NCI-H2171 treated with DMSO at 0.1 percent for 48 hours (cell line): Measurements from ENCODE around the gene TBX4.

Experiments used
- DNase-seq: peaks from one replicate; lab custom pipeline; 2025; lab: John Stamatoyannopoulos, UW

TBX4 gene

GRCh38 chr17:61454381-61455323, 2.4 kb downstream of the TBX4 start:
- no peak for DNase-seq

DNA sequence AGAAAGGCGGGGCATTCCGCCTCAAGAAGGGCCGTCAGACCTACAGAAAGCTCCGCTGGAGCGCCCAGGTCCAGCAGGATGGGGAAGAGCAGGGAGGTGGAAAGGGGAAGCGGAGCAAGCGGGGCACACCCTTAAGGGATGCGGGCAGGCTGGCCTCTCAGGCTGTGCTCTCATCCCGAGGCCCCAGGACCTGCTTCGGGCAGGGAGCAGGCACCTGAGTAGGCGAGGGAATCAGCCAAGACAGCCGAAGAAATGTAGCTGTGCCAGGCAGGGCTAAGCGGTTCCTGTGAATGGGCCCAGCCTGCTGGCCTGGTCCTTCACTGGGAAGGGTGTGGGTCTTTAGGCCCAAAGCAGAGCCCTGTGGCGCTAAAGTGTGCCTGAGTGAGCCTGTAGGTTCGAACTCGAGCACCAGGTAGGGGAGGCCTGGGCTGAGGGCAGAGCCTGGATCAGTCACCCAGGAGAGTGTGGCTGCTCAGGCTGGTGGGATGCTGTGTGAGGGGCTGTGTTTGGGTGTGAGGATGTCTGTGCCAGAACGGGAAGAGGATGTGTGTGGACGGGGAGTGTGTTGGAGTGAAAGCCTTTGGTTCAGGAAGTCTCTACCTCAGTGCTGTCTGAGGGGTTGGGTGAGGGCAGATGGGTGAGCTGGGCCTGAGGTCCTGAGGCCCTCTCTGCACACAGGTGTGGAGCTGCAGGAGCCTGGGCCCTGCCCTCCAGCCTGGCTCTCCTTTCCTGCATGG, 3.3 kb downstream of the TBX4 start:
- no peak for DNase-seq

GRCh38 chr17:61456061-61456681, 3.9 kb downstream of the TBX4 start:
- DNase-seq: no peak

- DNase-seq: no peak
These were observed 4.5 kb downstream of the TBX4 start for GRCh38 chr17:61456688-61457225.

DNA sequence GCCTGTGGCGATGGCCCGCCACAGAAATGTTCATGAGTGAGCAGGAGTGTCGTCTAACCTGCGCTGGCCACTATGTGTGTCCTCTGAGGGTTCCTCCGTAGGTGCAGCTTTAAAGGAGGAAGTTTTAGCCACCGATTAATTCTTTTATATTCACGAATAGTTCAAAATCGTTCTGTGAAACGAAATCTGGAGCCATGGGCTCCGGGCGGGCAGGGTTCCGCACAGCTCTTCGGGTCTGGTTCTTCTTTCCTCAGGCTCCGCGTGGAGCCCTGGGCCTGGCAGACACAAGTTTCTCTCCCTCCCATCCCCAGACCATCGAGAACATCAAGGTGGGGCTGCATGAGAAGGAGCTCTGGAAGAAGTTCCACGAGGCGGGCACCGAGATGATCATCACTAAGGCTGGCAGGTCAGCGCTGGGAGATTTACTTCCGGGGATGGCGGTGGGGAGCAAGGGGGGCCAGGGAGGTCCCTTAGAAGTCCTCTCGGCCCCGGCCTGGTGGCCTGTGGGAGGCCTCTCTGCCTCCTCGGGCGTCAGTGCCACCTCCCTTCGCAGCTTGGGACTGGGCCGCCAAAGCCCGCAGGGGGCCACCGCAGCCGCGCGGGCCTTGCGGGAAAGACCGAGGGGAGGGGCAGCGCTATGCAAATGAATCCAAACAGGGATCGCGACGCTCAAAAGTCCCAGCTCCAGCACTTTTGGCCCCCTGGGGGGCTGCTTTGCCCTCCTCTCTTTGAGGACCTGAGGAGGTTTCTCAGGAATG, 5.2 kb downstream of the TBX4 start:
- no peak for DNase-seq

- no peak for DNase-seq
These were observed 5.8 kb downstream of the TBX4 start for GRCh38 chr17:61458000-61458399.

GRCh38 chr17:61458421-61459141, 6.4 kb downstream of the TBX4 start:
- no peak for DNase-seq

DNA sequence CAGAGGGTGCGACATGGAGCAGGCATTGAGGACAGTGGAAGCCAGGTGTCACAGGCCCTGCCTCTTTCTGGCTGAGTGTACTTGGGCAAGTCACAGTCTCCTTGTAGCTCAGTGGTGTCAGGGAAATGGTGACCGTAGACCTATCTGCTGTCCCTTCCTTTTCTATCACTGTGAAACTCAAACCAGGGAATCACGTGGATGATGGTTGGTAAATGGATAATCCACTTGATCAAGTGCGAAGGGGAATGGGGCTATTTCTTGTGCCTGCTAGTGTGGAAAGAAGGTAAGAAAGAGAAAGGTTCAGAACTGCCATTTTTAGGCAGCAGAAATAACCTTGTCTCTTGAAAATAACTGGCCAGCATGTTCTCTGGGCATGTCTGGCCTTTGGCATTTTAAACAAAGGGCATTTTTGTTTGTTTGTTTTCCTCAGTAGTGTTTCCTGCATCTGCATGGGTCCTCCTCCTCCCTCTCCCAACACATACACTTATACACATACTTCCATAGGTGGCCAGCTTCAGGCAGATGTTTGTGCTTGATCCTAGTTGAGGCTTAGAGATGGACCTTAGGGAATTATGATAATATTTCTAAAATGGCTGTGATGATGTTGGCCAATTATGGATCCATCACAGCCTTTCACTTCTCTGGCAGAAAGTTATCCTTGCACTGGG, 7.1 kb downstream of the TBX4 start:
- DNase-seq: no peak

DNA sequence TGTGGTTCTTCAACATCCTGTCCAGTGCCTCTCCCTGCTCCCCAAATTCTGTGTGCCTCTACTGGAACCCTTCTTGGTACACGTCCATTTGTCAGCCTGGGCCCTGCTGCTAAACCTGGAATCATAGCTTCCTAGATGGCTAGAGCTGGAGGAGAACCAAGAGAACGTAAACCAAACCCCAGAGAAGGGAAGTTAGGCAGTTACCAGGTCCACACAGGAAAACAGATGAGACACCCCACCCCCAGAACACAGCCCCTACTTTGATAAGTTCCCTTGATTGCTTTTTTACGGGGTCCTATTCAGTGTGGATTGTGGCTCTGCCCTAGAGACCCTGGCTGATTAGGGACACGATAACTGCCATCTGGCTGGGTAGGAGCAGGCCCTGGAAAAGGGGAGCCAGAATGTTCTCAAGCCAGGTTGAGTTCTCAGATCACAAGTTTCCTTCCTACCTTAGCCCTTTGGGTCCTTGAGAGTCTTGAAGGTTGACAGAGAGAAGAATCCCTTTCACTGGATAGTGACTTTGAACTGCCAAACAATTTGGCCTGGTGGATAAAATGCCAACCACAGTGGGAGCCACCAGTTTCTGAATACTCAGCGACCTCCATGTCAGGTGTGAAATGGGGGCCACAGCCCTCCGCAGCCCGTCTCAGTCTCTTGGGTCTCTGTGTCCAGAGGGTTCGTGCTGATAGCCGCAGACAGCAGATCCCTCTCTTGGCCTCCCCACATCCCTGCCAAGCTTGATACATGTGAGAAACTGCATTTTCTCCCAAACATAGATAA, 7.9 kb downstream of the TBX4 start:
- DNase-seq: no peak

GRCh38 chr17:61460796-61461585, 8.8 kb downstream of the TBX4 start:
- DNase-seq: no peak

- no peak for DNase-seq
These were observed 9.4 kb downstream of the TBX4 start for GRCh38 chr17:61461586-61461966.

GRCh38 chr17:61461967-61462718, 9.9 kb downstream of the TBX4 start:
- DNase-seq: no peak

DNA sequence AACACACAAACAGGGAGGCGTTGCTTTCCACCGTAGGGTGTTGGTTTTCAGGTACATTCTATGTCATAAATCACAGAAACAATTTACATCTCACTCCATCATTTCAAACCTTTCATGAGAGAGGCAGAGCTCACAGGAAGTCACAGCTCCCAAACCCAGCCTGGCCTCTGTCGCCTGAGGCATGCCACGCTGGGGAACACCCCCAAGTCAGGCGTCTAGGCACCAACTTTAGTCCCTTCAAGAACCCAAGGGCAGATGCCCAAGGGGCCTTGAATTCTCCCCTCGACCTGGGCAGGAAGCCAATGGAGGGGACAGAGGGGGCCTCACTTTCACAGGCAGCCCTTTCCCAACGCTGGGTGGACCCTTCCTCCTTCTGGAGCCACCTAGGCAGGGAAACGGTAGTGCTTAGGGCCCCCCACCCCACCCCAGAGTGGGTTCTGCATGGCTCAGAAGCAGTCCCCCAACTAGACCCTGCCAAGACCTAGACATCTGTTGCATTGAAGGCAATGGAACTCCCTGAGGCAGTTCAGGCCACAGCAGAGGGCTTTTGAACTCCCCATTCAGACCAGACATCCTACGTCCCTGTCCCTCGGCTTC, 10.6 kb downstream of the TBX4 start:
- no peak for DNase-seq

DNA sequence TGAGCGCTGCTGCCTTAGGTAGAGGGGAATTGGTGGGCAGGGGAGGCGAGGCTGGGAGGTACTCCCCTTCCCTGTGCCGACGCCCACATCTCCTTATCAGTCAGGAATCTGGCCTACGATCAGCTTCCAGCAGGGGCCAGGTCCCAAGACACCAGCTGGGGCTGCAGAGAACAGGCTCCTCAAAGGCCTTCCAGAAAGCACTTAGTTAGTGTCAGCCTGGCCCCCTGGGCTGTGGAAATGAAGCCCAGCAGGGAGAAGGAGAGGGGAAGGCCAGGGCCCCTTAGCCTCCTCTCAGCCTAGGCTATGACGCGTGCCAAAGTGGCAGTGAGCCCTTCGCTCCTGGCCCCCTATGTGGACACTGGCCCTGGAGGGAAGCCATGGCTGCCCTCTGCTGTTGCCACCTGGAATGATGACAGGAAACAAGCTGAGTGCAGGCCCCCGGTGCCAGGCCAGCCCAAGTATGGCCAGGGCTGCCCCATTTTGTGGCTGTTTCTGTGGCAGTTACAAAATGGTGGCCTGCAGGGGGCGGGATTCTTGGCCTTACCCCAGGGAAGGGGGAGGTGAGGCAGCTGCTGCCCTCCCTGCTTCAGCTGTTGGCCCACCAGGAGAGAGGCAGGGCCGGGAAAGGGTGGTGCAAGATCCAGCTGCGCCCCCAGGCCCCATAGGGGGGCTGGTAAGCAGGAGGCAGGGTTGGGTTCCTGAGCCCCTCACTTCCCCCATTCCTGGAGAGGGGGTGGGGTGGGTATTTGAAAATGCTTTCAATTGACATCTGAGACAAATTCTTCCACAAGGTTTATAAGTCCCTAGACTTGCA, 11.3 kb downstream of the TBX4 start:
- DNase-seq: no peak

DNA sequence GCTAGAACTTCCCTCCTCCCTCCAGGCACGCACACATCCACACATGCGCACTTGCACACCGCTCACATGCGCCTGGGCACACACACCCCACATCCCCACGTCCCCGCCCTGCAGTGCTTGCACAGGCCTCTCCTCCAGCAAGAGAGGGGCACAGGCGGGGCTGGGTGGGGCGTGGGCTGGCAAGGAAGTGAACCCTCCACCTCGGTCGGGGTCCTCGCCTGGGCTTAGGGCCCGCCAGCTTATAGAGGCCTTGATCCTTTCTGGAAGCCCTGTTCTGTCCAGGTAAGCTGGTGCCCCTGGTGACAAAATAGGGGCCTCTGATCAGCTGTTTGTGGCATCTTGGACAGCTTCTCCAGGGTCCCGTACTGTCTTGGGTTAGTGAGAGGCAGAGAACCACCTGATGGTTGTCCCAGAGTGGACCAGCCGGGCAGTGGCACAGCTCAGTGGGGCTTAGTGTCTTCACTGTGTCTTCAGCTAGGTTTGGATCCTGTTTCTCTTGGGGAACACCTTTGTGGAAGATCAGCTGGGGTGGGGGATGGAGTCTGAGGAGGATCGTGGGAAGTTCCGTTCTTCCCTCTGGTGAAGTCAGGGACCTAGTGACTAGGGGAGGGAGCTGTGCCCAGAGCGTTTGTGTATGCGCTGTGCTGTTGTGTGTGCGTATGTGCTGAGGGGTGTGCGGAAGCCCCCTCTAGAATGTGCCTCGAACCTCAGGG, 12.1 kb downstream of the TBX4 start:
- no peak for DNase-seq

- no peak for DNase-seq
These were observed 12.6 kb downstream of the TBX4 start for GRCh38 chr17:61464843-61465180.
